ENCODE results near the gene MTURN. TPM values are rescaled to one million over a fixed set of nuclear protein-coding genes. Genes with fewer than 3 reads are reported as not detected.

MTURN gene
- total and polyA plus RNA-seq, 8 donors = 8.7 to 14.9 (median 11.4) TPM

DNA sequence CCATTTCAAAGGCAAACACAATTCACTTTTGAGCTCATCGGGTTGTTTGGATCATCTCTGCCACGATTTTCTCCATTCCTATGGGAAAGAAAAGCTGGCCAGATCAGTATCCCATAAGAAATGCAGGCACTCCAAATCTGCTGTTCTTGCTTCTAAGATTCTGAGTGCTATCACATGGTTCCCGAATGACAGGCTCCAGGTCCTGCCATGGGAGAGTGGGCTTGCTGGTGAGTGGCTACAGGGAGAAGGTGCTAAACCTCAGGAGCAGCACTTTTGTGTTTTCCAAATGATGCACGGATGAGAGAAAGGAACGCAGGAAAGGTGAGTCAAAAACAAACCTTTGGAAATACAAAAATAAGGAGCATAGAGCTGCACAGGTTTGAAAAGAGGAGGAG lies 32.1 kb downstream of the MTURN start:
- Histone ChIP-seq H3K27me3 (no peaks in the 10 kb centered on the region), H3K9me3 (no peaks in the 10 kb centered on the region), H3K36me3 (no peaks in the 10 kb centered on the region), H3K4me1 (peaks cover 6 to 13% (median 10%) of the 10 kb centered on the region in 3 donors), H3K27ac (no peak overlapping the region), H3K4me3 (no peak overlapping the region)
- no peak for FAIRE-seq
- no peak for ATAC-seq
- intact Hi-C loops (cut with DNase I) = loop anchor here in 2 of 3 donors (5.0 to 10.0 kb wide), 4 partner anchors 108 to 398 kb away; no protein-coding TSS in a partner anchor
- DNase-seq = no peak
- TF ChIP-seq CTCF (IDR thresholded peaks at IDR 0.05) = no peak
- 83 to 92% methylated on average over 5 of the region's 5 CpGs for WGBS, 2 donors

GRCh38 chr7:30167901-30168300 lies 33.1 kb downstream of the MTURN start:
- Histone ChIP-seq H3K27me3 (no peaks in the 10 kb centered on the region), H3K9me3 (no peaks in the 10 kb centered on the region), H3K27ac (no peak overlapping the region), H3K4me3 (no peak overlapping the region), H3K4me1 (peaks cover 9 to 22% (median 12%) of the 10 kb centered on the region in 3 donors), H3K36me3 (no peaks in the 10 kb centered on the region)
- ATAC-seq (no peak), DNase-seq (no peak), FAIRE-seq (no peak)
- 89 to 91% methylated on average over 6 of the region's 6 CpGs for WGBS, 2 donors
- no peak for TF ChIP-seq CTCF (IDR thresholded peaks at IDR 0.05)
- intact Hi-C loops (cut with DNase I) = loop anchor here in 2 of 3 donors (5.0 to 10.0 kb wide), 4 partner anchors 107 to 397 kb away; no protein-coding TSS in a partner anchor

- FAIRE-seq = no peak
Observed at GRCh38 chr7:30168835-30169573, 34.2 kb downstream of the MTURN start.

DNA sequence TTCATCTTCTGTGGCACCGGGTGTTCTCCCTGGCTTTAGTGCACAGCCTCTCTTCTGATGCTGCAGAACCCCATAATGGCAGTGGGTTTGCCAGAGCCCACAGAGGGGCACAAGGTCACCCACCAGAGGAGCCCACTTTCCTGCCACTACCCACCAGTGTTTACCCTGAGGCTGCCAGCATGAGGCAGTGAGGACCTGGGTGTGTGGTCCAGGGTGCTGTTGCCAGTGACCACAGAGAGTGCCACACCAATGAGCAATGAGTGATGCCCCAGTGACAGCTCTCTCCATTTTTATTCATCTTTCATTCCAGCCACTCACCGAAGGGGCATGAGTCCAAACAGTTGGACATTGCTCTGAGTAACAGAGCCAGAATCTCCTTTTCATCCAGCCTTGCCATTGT lies 34.8 kb downstream of the MTURN start:
- FAIRE-seq (no peak), ATAC-seq (no peak), DNase-seq (no peak)
- no peaks in the 10 kb centered on the region for H3K27me3 ChIP-seq
- no peak overlapping the region for H3K27ac ChIP-seq
- WGBS, 2 donors = 85 to 90% methylated on average over 2 of the region's 2 CpGs
- intact Hi-C loops (cut with DNase I) = loop anchor here in 2 of 3 donors (5.0 to 10.0 kb wide), 4 partner anchors 105 to 395 kb away; no protein-coding TSS in a partner anchor
- no peaks in the 10 kb centered on the region for H3K36me3 ChIP-seq
- TF ChIP-seq CTCF (IDR thresholded peaks at IDR 0.05) = no peak
- peaks cover 26 to 36% (median 29%) of the 10 kb centered on the region in 3 donors for H3K4me1 ChIP-seq
- no peak overlapping the region for H3K4me3 ChIP-seq
- no peaks in the 10 kb centered on the region for H3K9me3 ChIP-seq

More at GRCh38 chr7:30168835-30169573, 34.2 kb downstream of the MTURN start:
- 85 to 88% methylated on average over 16 of the region's 16 CpGs for WGBS, 2 donors
- no peak for TF ChIP-seq CTCF (IDR thresholded peaks at IDR 0.05)
- Histone ChIP-seq H3K4me3 (no peak overlapping the region), H3K27ac (no peak overlapping the region), H3K9me3 (no peaks in the 10 kb centered on the region), H3K4me1 (peaks cover 20 to 32% (median 23%) of the 10 kb centered on the region in 3 donors), H3K36me3 (no peaks in the 10 kb centered on the region), H3K27me3 (no peaks in the 10 kb centered on the region)
- intact Hi-C loops (cut with DNase I) = loop anchor here in 2 of 3 donors (5.0 to 10.0 kb wide), 4 partner anchors 106 to 396 kb away; no protein-coding TSS in a partner anchor
- no peak for DNase-seq
- ATAC-seq = no peak
